Measurements from ENCODE around the gene FKBP15. TPM values are rescaled to one million over a fixed set of nuclear protein-coding genes. Genes with fewer than 3 reads are reported as not detected.

FKBP15 gene
- total RNA-seq, 1 experiment from 2014 or later = 18.5 TPM

GRCh38 chr9:113245894-113246293 is 24.8 kb upstream of the FKBP15 start:
- no peak overlapping the region for H4K5ac ChIP-seq (ENCODE audit: insufficient read length, low read depth, low read length)
- no peak overlapping the region for H2AK5ac ChIP-seq (ENCODE audit: insufficient read length, low read length)
- H3K18ac ChIP-seq (ENCODE audit: insufficient read length, low read depth, low read length) = no peak overlapping the region
- DNase-seq = no peak
- H3K27me3 ChIP-seq (ENCODE audit: insufficient read depth, low read length) = no peaks in the 10 kb centered on the region
- Mint-ChIP-seq H3K27me3 (ENCODE audit: low read depth) (no peaks in the 10 kb centered on the region), H3K27ac (peak overlapping the region in 1 of 3 experiments; percentile 74; a peak in 1 of 7 replicates), H3K4me1 (peaks cover 7 to 18% of the 10 kb centered on the region in 2 experiments; a peak in 3 of 4 replicates), H3K9me3 (peaks cover 3 to 5% of the 10 kb centered on the region in 2 experiments; a peak in 3 of 5 replicates), H3K36me3 (ENCODE audit: insufficient read depth in 1 of 3, low read depth in 3 of 3) (peaks cover 7 to 13% (median 7%) of the 10 kb centered on the region in 3 experiments; a peak in 6 of 7 replicates), H3K4me3 (no peak overlapping the region)
- H4K91ac ChIP-seq (ENCODE audit: insufficient read length, low read depth, low read length) = no peak overlapping the region
- H3K23me2 ChIP-seq (ENCODE audit: insufficient read length, low read depth, low read length, poor library complexity, severe bottlenecking) = no peaks in the 10 kb centered on the region
- no peak overlapping the region for H2AFZ ChIP-seq (ENCODE audit: low read length)
- H3K56ac ChIP-seq (ENCODE audit: insufficient read length, low read depth, low read length) = no peak overlapping the region
- no peak for TF ChIP-seq CTCF (conservative IDR thresholded peaks at IDR 0.05)
- no CpG with 5 or more reads among the region's 4 CpGs for WGBS (ENCODE audit: extremely low coverage, insufficient read length, low lambda C conversion rate)
- H2BK15ac ChIP-seq (ENCODE audit: low read depth, low read length) = no peak overlapping the region
- no peaks in the 10 kb centered on the region for H4K20me1 ChIP-seq (ENCODE audit: control insufficient read depth, insufficient read depth, insufficient read length)
- H3K79me1 ChIP-seq (ENCODE audit: insufficient read depth, low read depth, low read length, poor library complexity, severe bottlenecking) = no peaks in the 10 kb centered on the region
- H3K27ac ChIP-seq (ENCODE audit: insufficient read length, low read depth, low read length) = no peak overlapping the region
- no peaks in the 10 kb centered on the region for H3K9me3 ChIP-seq (ENCODE audit: control insufficient read depth, low read depth, low read length)
- H2BK5ac ChIP-seq (ENCODE audit: insufficient read length, low read length) = no peak overlapping the region
- H3K4me1 ChIP-seq (ENCODE audit: insufficient read depth, low read length) = no peaks in the 10 kb centered on the region
- H3T11ph ChIP-seq (ENCODE audit: low read length) = no peak overlapping the region
- H2BK120ac ChIP-seq (ENCODE audit: low read depth, low read length, poor library complexity, severe bottlenecking) = no peak overlapping the region
- no peak overlapping the region for H3K23ac ChIP-seq (ENCODE audit: insufficient read length, low read depth, low read length)
- H3K4me2 ChIP-seq (ENCODE audit: insufficient read depth, insufficient read length, low read length) = no peak overlapping the region
- no peak overlapping the region for H2BK20ac ChIP-seq (ENCODE audit: low read depth, low read length, poor library complexity, severe bottlenecking)
- H4K8ac ChIP-seq (replicated peaks; ENCODE audit: insufficient read length, low read depth, low read length) = no peak overlapping the region
- H3K4ac ChIP-seq (ENCODE audit: low read depth, low read length) = no peak overlapping the region
- no peak overlapping the region for H3K9ac ChIP-seq (ENCODE audit: extremely low read depth, insufficient read length, low read length)
- H3K14ac ChIP-seq (ENCODE audit: insufficient read depth, low read length) = no peak overlapping the region
- H2BK12ac ChIP-seq (ENCODE audit: insufficient read length, low read depth, low read length) = no peak overlapping the region
- H3K79me2 ChIP-seq (ENCODE audit: insufficient read depth, low read length) = no peaks in the 10 kb centered on the region
